GM18909 (cell line): ENCODE results near the gene NAV2.

ENCODE experiments used
- ATAC-seq: cut with Tn5 transposase; IDR thresholded peaks from one replicate; pipeline ENCODE4 v1.9.1; 2021; ENCODE audit warnings: mild to moderate bottlenecking; ENCODE audit not compliant: unreplicated experiment, poor library complexity

The NAV2 gene

DNA sequence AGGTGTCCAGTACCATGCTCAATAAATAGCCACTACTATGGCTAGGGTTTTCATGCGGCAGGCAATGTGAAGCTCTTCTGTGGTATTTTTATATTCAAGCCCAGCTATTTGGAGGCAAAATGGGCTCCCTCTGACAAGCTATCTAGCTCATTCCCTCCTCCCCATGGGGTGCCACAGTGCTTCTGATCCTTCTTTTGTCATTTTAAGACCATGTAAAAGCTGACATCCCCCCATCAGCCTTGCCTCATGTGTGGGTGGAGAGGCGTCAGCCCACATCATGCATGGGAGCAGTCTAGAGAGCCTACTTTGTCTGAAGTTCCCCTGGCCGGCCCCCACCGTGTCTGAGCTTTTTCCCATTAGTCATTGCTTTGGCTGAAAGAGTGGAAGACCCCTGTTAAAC, 59.8 kb downstream of the NAV2 start:
- ATAC-seq, result no peak

DNA sequence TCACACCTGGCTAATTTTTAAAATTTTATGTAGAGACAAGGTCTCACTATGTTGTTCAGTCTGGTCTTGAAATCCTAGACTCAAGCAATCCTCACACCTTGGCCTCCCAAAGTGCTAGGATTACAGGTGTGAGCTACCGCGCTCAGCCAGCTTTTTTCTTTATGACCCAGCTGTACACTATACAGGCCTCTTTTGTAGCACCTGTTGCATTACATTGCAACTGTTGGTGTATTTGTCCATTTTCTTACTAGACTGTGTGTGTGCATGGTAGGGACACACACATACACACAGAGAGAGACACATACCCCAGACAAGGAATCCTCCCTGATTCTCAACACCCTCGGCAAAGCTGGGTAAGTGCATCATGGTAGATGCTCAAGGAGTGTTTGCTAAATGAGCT, 61.7 kb downstream of the NAV2 start:
- no peak for ATAC-seq

GRCh38 chr11:19774817-19775580, 62.4 kb downstream of the NAV2 start:
- no peak for ATAC-seq

GRCh38 chr11:19775622-19776021, 63.0 kb downstream of the NAV2 start:
- ATAC-seq, result no peak

DNA sequence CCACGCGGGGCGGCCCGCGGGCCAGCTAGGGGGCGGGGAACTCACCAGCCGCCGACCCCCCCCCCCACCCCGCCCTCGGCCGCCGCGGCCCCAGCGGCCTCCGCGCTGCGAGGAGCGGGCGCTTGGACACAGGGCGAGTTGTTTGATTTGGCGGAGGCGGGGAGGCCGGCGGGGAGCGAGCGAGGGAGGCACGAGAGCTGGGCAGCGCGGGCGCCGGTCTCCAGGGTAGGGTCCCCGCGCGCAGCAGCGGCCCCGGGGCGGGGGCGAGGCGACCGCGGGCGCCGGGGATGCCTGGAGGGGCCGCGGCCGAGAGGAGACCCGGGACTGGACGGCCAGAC, 64.4 kb downstream of the NAV2 start:
- ATAC-seq, result peak; percentile 26

- peak; percentile 83 for ATAC-seq
Measured at GRCh38 chr11:19777377-19778102, 64.9 kb downstream of the NAV2 start.

DNA sequence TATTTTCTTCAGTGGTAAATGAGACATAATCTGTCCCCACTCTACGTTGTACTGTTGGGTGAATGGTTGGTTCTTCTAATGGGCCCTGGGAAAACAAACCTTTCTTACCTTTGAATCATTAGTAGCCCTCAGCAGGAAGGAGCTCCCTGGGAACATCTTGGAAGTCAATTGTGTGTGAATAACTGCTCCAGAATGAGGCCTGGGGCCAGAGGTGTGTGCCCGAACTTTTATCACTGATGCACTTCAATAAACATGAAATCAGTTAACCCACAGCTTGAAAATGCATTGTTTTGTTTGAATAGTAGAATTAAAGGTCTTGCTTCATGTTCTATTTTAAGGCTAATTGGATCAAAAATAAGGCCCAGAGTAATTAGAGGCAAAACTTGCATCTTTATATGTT, 67.1 kb downstream of the NAV2 start:
- ATAC-seq, result no peak

DNA sequence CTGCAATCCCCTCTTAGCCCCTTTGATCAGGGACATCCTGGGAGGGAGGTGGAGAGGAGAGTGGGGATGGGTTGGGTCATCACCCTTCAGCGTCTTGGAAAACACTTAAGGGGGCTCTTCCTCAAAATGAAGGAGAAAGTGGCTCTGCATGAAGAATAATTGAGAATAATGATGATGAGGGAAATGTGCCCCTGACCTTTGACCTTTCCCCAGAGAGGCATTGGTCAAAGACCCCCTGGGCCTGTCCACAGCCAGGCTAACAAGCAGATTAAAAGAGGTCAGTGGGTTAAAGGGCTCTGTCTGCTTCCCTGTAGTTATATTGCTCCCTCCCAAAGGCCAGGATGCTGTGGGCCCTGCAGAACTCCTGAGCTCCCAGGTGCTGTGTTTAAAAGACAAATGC, 68.7 kb downstream of the NAV2 start:
- no peak for ATAC-seq

DNA sequence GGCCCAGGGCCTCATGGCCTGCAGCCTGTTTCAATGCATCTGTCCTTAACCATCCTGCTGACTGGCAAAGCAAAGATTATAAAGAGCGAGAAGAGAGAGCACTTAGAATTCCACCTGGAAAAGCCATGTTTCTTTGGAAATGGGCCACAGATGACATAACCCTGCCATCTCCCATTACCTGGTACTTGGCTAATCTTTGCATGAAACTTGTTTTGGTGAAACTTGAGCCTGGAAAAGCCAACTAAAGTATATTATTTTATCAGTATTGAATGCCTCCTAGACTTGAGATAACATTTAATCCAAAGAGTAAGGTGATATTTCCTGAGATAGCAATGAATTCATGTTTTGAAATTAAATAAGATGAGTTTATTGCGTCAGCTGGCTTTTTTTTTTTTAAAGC, 72.6 kb downstream of the NAV2 start:
- no peak for ATAC-seq

DNA sequence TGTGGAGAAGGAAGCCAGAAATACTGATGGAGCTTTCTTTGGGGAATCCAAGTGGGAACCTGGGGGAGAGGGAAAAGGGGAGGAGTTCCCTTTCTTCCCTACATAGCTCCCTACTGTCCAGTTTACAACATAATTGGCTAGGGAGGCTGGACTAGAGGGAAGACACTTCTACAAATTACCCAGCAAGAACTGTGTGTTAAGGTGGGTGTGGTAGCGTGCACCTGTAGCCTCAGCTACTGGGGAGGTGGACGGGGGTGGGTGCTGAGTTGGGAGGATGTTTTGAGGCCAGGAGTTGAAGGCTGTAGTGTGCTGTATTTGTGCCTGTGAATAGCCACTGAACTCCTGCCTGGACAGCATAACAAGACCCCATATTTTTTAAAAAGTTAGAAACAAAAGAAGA, 74.0 kb downstream of the NAV2 start:
- no peak for ATAC-seq

DNA sequence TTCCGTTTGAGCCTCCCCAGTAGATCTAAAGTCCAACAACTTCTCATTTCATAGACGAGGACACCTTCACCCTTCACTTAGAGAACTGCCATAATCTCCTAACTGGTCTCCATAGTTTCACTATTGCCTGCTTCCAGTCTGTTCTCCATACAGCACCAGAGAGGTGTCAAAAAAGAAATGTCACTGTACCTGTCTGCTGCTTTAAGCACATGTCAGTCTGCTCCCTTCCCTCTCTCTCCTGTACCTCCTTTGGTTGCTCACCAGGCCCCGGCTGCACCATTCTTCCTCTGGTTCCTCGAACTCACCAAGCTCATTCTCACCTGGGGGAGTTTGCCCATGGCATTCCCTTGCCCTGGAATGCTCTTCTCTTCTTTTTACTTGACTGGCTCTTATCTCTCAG, 75.8 kb downstream of the NAV2 start:
- no peak for ATAC-seq

DNA sequence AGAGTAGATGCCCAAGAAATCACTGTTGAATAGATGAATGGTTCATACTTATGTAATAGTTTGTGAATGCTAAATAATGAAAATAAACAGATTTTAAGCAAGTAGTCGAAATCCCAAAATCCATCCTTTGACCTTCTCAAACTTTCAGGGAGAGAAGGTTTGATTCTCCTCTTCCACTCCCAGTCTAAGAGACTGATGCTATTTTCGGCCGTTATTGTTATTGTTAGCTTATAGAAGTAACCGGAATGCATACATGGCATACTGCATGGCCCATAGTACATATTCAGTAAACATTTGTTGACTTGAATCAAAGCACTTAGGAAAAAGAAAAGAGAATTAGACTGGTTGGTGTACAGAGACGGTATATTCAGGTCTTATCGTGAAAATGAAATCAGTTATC, 76.6 kb downstream of the NAV2 start:
- ATAC-seq, result no peak

GRCh38 chr11:19789835-19790710, 77.4 kb downstream of the NAV2 start:
- ATAC-seq, result no peak

DNA sequence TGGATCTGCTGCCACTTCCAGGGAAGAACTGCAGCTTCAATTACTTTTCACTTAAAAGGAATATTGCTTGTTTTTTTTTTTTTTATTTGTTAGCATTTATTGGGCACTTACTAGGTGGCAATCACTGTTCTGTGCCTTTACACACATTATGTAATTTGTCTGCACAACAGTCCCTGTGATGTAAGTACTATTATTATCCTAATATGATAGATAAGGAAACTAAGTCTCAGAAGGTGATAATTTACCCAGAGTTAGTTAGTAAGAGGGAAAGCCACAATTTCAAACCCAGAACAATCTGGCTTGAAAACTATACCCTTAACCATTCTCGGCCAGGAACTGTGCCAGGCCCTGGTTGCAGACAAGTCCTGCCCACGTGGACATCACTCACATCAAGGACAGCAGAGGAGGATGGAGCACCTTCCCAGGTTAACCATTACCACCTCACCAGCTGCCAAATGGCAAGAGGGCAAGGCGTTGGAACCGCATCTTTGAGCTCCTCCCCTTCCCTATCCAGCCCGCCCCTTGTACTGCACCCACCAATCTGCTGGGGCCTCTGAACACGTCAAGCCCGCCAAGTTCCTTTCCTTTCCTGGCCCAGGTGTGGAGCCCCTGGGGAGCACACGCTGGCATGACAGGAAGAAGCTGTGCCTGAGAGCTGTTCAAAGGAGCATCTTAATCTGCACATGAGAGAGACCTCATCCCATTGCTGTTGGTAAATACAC, 78.4 kb downstream of the NAV2 start:
- ATAC-seq, result peak; percentile 85

- no peak for ATAC-seq
Measured at GRCh38 chr11:19792510-19792909, 79.9 kb downstream of the NAV2 start.

DNA sequence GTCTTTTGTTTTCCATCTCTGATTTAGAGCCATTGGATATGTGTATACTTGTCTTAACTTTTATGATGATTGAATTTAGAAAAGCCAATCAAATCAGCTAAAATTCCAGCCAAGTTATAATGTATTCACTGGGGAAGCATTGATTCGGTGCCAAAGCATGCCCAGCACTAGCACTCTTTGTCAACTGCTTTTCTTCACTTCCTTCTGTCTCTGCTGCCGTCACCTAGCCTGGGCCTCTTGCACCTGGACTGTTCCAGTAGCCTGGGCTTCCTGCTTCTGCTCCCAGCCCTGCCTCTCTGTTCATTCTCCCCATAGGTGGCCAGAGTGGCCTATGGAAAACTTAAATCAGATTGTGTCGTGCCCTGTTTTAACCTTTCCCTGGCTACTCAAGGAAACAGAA, 80.7 kb downstream of the NAV2 start:
- ATAC-seq, result no peak

- no peak for ATAC-seq
Measured at GRCh38 chr11:19794161-19794560, 81.5 kb downstream of the NAV2 start.

GRCh38 chr11:19795082-19795481, 82.4 kb downstream of the NAV2 start:
- ATAC-seq, result no peak

- no peak for ATAC-seq
Measured at GRCh38 chr11:19800162-19800561, 87.5 kb downstream of the NAV2 start.

DNA sequence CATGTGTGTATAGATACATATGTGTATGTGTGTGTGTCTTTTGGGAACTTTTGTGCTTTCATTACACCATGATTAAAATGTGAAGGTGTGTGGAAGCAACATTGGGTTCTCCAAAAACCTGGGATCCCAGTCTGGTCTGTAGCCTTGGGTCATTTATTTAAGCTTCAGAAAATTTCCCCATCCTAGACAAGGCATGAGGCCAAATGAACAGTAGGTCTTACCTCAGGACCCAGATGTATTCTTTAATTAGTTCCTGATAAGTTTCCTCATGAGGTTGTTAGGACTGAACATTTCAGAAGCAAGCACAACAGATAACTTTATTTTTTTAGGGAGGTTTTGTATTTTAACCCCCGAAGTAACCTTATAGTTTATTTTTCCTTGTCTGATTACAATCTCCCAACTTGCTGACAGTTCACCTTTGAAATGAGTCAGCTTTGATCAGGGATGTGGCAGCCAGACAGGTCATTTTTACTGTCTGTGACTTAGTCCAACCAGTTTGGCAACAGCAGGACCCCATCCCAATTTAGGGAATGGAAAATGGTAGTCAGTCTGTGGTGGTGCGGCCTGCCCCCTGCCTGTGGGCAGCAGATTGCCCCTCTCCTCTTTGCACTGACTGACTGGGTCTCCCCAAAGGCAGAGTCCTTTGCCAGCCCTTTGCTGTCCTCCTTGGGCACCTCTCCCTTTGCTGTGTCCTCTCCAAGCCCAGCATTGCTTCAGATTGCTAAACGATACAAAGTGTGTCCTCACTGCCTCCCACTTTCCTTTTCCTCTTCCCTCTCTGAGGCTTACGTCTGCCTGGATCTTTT, 88.3 kb downstream of the NAV2 start:
- no peak for ATAC-seq
